Activated CD8-positive, alpha-beta T cell treated with anti-CD3 and anti-CD28 coated beads for 36 hours (primary cell): ENCODE measurements around the gene GABPB1. TPM values are rescaled to one million over a fixed set of nuclear protein-coding genes. Genes with fewer than 3 reads are reported as not detected.
"Not testable (repeated sequence)": the region's sequence is repeated elsewhere in the genome, so short reads cannot be mapped to it uniquely, and the experiment has no call there.

Experiments used
- ATAC-seq: fragments of 200-7000 bp; cut with Tn5 transposase; one replicate; pipeline ENCODE4 v1.10.0; 2021; ENCODE audit warnings: mild to moderate bottlenecking, moderate library complexity
- CTCF ChIA-PET: fragments of 350-600 bp; sonication (Branson Sonifier 250); formaldehyde crosslinking; loops from one replicate; lab custom pipeline; 2021; ENCODE audit warnings: antibody characterized with exemption; lab: Charles Lee
- POLR2A ChIA-PET: fragments of 350-600 bp; sonication (Branson Sonifier 250); formaldehyde crosslinking; loops from one replicate; lab custom pipeline; 2021; ENCODE audit warnings: antibody characterized with exemption; lab: Charles Lee
- DNase-seq: peaks from one replicate; pipeline ENCODE4 v3.0.0-alpha.2; 2020
- H3K27ac Mint-ChIP-seq: one replicate; pipeline ENCODE4 v1.8.0; 2021; ENCODE audit warnings: mild to moderate bottlenecking, mixed read lengths
- H3K27me3 Mint-ChIP-seq: one replicate; pipeline ENCODE4 v1.8.0; 2021; ENCODE audit warnings: mixed read lengths
- H3K36me3 Mint-ChIP-seq: one replicate; pipeline ENCODE4 v1.8.0; 2021; ENCODE audit warnings: low read depth, mixed read lengths
- H3K4me1 Mint-ChIP-seq: one replicate; pipeline ENCODE4 v1.8.0; 2021; ENCODE audit warnings: low read depth, mixed read lengths
- H3K4me3 Mint-ChIP-seq: one replicate; pipeline ENCODE4 v1.8.0; 2021; ENCODE audit warnings: mild to moderate bottlenecking, moderate library complexity, mixed read lengths
- H3K9me3 Mint-ChIP-seq: one replicate; pipeline ENCODE4 v1.8.0; 2021; ENCODE audit warnings: mixed read lengths
- intact Hi-C: fragments of 100-400 bp; cut with micrococcal nuclease; formaldehyde crosslinking; loops from one replicate; pipeline ENCODE4 v1.10.0; 2022
- total RNA-seq, 2 experiments: library from RNA; stranded (reverse); gene quantifications; one replicate each; pipeline ENCODE4 v1.2.3, GENCODE V29; 2021
- TF ChIP-seq, protein P1 (sequence below): fragments of 200-600 bp; IDR thresholded peaks from one replicate; pipeline ENCODE4 v1.8.0; 2022; ENCODE audit warnings: antibody characterized with exemption, mild to moderate bottlenecking

Gene GABPB1
- 10 to 100 TPM; 33.2 to 36.2 TPM for total RNA-seq

DNA sequence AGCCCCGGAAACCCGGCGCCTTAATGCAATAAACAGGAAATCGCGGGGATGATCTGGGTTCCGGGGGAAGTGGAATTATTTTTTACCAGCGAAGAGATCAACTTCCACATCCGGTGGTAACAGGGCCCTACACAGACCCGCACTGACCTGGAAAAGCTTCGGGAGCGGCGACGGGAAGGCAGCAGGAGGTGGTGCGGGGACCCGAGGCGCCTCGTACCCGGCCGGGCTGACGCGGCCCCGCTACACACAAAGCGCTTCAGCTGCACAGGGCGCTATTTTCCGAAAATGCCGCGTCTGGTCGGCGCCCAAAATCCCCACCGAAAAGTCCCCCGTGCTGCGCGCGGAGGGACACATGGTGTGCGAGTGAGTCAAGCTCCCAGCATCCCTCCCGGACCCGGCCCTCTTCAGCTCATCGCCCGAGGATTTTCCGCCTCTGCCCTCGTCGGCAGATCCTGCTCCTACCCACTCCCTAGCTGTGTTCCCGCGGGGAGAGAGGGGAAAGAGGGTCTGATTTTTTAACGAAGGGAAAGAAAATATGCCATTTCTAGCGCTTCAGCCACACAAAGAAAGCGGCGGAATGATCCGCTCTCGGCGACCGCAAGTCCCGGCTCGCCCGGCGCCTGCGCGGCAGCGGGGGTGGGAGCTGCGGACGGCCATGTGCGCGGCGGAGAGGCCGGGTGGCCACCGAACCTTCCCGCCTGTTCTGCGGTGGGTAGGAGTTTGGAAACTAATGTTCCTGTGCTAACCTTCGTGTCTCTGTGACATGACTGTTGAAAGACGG is at the start of gene GABPB1:
Gene GABPB1, minus strand, starts transcription at position 361 of the 781 bp plus-strand sequence. CDS start 45,400 bp downstream, outside the sequence.
- intact Hi-C loops, result loop anchor here (10.0 kb wide), 3 partner anchors 130 to 550 kb away; partner anchors contain the start of genes AP4E1 and SPPL2A
- H3K27ac Mint-ChIP-seq, result peak within 1 kb of the TSS; percentile 95
- H3K4me3 Mint-ChIP-seq, result peak within 1 kb of the TSS; percentile 90
- CTCF ChIA-PET, result interaction anchor here (1.0 to 2.8 kb wide), 3 partner anchors 19 to 95 kb away, joined by 3 to 7 read pairs (median 4); partner anchors contain the start of gene USP8
- H3K36me3 Mint-ChIP-seq, result peaks cover 66% of the 10 kb centered on the region
- DNase-seq (peak; percentile 90), ATAC-seq (peak; percentile 46)
- TF ChIP-seq, protein P1, sequence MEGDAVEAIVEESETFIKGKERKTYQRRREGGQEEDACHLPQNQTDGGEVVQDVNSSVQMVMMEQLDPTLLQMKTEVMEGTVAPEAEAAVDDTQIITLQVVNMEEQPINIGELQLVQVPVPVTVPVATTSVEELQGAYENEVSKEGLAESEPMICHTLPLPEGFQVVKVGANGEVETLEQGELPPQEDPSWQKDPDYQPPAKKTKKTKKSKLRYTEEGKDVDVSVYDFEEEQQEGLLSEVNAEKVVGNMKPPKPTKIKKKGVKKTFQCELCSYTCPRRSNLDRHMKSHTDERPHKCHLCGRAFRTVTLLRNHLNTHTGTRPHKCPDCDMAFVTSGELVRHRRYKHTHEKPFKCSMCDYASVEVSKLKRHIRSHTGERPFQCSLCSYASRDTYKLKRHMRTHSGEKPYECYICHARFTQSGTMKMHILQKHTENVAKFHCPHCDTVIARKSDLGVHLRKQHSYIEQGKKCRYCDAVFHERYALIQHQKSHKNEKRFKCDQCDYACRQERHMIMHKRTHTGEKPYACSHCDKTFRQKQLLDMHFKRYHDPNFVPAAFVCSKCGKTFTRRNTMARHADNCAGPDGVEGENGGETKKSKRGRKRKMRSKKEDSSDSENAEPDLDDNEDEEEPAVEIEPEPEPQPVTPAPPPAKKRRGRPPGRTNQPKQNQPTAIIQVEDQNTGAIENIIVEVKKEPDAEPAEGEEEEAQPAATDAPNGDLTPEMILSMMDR, result no peak
- no peaks in the 10 kb centered on the region for H3K9me3 Mint-ChIP-seq
- POLR2A ChIA-PET, result interaction anchor here (0.6 to 4.7 kb wide), 32 partner anchors 8 to 555 kb away, joined by 3 to 50 read pairs (median 4); partner anchors contain the start of gene USP8
- H3K27me3 Mint-ChIP-seq, result no peaks in the 10 kb centered on the region
- peaks cover 33% of the 10 kb centered on the region for H3K4me1 Mint-ChIP-seq

DNA sequence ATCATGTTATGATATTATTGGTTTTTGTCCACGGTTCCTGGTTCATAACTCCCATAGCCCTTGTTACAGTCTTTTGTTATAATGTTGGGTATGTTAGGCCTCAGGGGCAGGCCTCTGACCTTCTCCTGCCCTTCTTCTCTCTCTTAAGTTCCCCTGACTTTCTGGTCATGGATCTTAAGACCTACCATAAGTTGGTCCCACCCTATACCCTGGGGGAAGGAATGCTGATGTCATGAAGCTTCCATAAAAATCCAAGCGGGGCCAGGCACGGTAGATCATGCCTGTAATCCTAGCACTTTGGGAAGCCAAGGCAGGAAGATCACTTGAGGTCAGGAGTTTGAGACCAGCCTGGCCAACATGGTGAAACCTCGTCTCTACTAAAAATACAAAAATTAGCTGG is 36.6 kb upstream of the GABPB1 start:
- H3K4me1 Mint-ChIP-seq, H3K36me3 Mint-ChIP-seq, H3K27ac Mint-ChIP-seq, H3K9me3 Mint-ChIP-seq, DNase-seq, H3K27me3 Mint-ChIP-seq, H3K4me3 Mint-ChIP-seq, ATAC-seq, POLR2A ChIA-PET, intact Hi-C loops: not testable (repeated sequence)
- CTCF ChIA-PET, result interaction anchor here (1.0 kb wide), 1 partner anchor 75 kb away, joined by 4 read pairs; no protein-coding TSS in a partner anchor

DNA sequence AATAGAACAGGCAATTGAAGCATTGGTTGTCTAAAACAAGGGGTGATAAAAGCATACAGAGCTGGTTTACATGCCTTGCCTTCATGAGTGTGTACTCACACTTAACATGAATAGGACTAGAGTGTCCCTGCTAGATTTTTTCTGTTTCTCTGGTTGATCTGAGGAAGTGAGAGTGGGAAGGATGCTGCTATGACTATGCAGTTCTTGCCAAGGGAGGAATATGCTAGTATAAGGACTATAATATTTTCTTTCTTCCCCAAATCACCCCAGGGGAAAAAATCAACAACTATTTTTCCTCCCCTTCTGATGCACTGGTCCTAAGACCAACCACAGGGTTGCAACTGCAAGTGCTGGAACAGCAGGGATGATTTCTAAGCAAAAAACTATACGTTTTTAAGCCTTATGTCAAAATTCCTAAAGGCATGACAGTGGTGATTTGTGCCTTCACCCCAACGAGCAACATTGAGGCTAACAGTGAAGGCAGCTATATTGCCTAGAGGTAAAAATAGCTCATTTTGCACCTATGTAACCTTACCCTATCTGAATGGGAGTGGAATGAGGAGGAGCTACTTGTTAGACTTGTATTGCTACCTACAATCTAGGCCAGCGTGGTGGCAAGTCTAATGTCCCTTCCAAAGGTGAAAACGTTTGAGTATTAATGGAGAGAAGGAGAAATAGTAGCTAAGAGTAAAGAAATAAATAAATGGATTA is 35.7 kb upstream of the GABPB1 start:
- ATAC-seq (no peak), DNase-seq (no peak)
- Mint-ChIP-seq H3K4me1 (peaks cover 4% of the 10 kb centered on the region), H3K9me3 (no peaks in the 10 kb centered on the region), H3K4me3 (no peak overlapping the region), H3K27ac (no peak overlapping the region), H3K36me3 (no peaks in the 10 kb centered on the region), H3K27me3 (no peaks in the 10 kb centered on the region)
- CTCF ChIA-PET, result interaction anchor here (1.0 kb wide), 1 partner anchor 75 kb away, joined by 4 read pairs; no protein-coding TSS in a partner anchor
- TF ChIP-seq, protein P1, result no peak
- POLR2A ChIA-PET, result no interaction called here
- intact Hi-C loops, result no loop called here

DNA sequence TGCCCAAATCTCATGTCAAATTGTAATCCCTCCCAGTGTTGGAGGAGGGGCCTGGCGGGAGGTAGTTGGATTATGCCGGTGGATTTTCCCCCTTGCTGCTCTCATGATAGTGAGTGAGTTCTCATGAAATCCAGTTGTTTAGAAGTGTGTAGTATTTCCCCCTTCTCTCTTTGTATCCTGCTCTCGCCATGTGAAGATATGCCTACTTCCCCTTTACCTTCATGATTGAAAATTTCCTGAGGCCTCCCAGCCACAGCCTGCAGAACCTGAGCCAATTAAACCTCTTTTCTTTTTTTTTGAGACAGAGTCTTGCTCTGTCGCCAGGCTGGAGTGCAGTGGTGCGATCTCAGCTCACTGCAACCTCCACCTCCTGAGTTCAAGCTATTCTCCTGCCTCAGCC is 27.4 kb upstream of the GABPB1 start:
- ChIA-PET POLR2A (interaction anchor here (1.3 kb wide), 1 partner anchor 25 kb away, joined by 3 read pairs; no protein-coding TSS in a partner anchor), CTCF (interaction anchor here (1.1 kb wide), 1 partner anchor 99 kb away, joined by 3 read pairs; no protein-coding TSS in a partner anchor)
- H3K27ac Mint-ChIP-seq, H3K27me3 Mint-ChIP-seq, H3K9me3 Mint-ChIP-seq, H3K4me3 Mint-ChIP-seq, ATAC-seq, intact Hi-C loops, DNase-seq, H3K36me3 Mint-ChIP-seq: not testable (repeated sequence)
- H3K4me1 Mint-ChIP-seq, result peaks cover 18% of the 10 kb centered on the region

DNA sequence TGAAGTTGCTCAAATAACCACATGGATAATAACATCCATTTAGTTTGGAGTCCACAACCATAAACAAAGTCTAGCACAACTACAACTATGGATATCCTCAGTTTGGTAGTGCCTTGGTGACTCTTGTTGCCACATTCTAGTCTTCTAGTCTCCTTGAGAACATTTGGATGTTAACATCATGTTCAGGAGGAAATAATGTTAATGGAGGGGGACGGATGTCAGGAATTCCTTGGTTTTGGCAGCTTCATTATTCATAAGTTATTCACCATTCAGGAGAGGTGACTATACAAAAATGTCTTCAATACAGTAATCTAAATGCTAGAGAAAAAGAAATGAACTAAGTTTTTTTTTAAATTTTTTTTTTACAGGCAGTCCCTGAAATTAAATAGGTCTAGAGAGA is 26.4 kb upstream of the GABPB1 start:
- Mint-ChIP-seq H3K27ac (no peak overlapping the region), H3K27me3 (no peaks in the 10 kb centered on the region), H3K4me3 (no peak overlapping the region), H3K36me3 (no peaks in the 10 kb centered on the region), H3K4me1 (peaks cover 18% of the 10 kb centered on the region), H3K9me3 (no peaks in the 10 kb centered on the region)
- intact Hi-C loops, result no loop called here
- no peak for ATAC-seq
- CTCF ChIA-PET, result interaction anchor here (0.6 to 1.3 kb wide), 3 partner anchors 18 to 100 kb away, joined by 3 read pairs; no protein-coding TSS in a partner anchor
- POLR2A ChIA-PET, result interaction anchor here (1.0 to 1.3 kb wide), 2 partner anchors 24 to 28 kb away, joined by 3 read pairs; no protein-coding TSS in a partner anchor
- TF ChIP-seq, protein P1, result no peak
- no peak for DNase-seq
